Tibial nerve (tissue), 4 donors: ENCODE results near the gene CNGB1. TPM values are rescaled to one million over a fixed set of nuclear protein-coding genes. Genes with fewer than 3 reads are reported as not detected.

Experiments
- DNase-seq, 2 donors: peaks; one replicate each; pipeline ENCODE4 v3.0.0-alpha.2; 2019; ENCODE audit warnings: low spot score in 2 of 2
- H3K27ac ChIP-seq, 4 donors: fragments of 200-600 bp; sonication (generic) in 3 of 4; one replicate each; pipeline ENCODE4 v1.5.1; 2017 to 2019; ENCODE audit warnings: mild to moderate bottlenecking in 1 of 4
- H3K27me3 ChIP-seq, 2 donors: fragments of 200-600 bp; sonication (generic) in 1 of 2; one replicate each; pipeline versions ENCODE4 v1.5.1 to v1.6.0; 2017 to 2019
- H3K36me3 ChIP-seq, 3 donors: fragments of 200-600 bp; sonication (generic); one replicate each; pipeline ENCODE4 v1.5.1; 2018 to 2019
- H3K4me1 ChIP-seq, 4 donors: fragments of 200-600 bp; sonication (generic) in 3 of 4; one replicate each; pipeline ENCODE4 v1.5.1; 2017 to 2019
- H3K4me3 ChIP-seq, 4 donors: fragments of 200-600 bp; sonication (generic) in 3 of 4; one replicate each; pipeline ENCODE4 v1.5.1; 2017 to 2019; ENCODE audit warnings: mild to moderate bottlenecking in 1 of 4, moderate library complexity in 1 of 4
- H3K9me3 ChIP-seq, 4 donors: fragments of 200-600 bp; sonication (generic) in 3 of 4; one replicate each; pipeline ENCODE4 v1.5.1; 2017 to 2019
- EP300 ChIP-seq, 2 donors: sonication (generic); formaldehyde crosslinking; IDR thresholded peaks; one replicate each; pipeline ENCODE4 v1.6.1; 2017; ENCODE audit warnings: antibody characterized with exemption in 2 of 2, mild to moderate bottlenecking in 1 of 2
- POLR2A ChIP-seq, 2 donors: fragments of 450-650 bp; IDR thresholded peaks; one replicate each; pipeline ENCODE4 v1.6.1; 2017; ENCODE audit warnings: antibody characterized with exemption in 2 of 2, mild to moderate bottlenecking in 2 of 2, moderate library complexity in 2 of 2
- WGBS, 2 donors: methylation state at CpG; one replicate each; pipeline ENCODE4 v1.1.5; 2018; 5-methylcytosine and 5-hydroxymethylcytosine counted together
- total RNA-seq, 4 donors: library from RNA; depleted of rRNA; stranded (reverse); fragments of >200 nt; gene quantifications; one replicate each; pipeline ENCODE4 v1.1.0, GENCODE V29; 2016
- TF ChIP-seq, protein P1 (sequence below), 5 experiments: fragments of 200-600 bp in 3 of 5; fragments of 450-650 bp in 2 of 5; sonication (generic) in 3 of 5; IDR thresholded peaks; one replicate each; pipeline ENCODE4 v1.5.1; 2016 to 2019; ENCODE audit warnings: antibody characterized with exemption in 5 of 5, mild to moderate bottlenecking in 3 of 5, moderate library complexity in 2 of 5

The CNGB1 gene
- total RNA-seq, 4 donors from 2014 or later = not detected

DNA sequence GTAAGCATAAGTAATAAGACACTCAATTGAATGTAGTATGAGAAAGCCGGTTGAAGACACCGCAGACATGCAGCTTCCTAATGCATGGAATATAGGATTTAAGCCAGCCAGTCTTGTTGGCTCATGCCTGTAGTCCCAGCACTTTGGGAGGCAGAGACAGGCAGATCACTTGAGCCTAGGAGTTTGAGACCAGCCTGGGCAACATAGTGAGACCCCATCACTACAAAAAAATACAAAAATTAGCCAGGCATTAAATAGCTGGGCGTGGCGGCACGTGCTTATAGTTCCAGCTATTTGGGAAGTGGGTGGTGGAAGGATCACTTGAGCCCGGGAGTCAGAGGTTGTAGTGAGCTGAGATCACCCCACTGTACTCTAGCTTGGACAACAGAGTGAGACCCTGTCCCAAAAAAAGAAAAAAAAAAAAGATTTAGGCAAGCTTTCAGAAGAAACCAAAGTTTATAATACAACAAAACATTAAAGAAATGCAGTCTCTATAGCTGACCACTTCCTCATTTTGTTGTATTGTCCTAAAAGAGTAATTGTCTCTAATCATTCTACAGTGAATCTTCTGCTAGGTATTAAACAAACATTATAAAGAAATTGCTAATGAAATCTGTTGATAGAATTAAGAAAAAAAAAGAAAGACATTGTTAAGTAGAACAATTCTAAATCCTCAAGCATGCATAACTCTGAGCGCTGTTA, 100.0 kb downstream of the CNGB1 start:
- 73 to 77% methylated on average over 7 of the region's 7 CpGs for WGBS, 2 donors
- peaks cover 0 to 23% of the 10 kb centered on the region in 2 donors for H3K27me3 ChIP-seq
- H3K27ac ChIP-seq = peak overlapping the region in 1 of 4 donors; percentile 48
- TF ChIP-seq EP300 (IDR thresholded peaks at IDR 0.05) (no peak), POLR2A (IDR thresholded peaks at IDR 0.05) (no peak)
- TF ChIP-seq, protein P1, sequence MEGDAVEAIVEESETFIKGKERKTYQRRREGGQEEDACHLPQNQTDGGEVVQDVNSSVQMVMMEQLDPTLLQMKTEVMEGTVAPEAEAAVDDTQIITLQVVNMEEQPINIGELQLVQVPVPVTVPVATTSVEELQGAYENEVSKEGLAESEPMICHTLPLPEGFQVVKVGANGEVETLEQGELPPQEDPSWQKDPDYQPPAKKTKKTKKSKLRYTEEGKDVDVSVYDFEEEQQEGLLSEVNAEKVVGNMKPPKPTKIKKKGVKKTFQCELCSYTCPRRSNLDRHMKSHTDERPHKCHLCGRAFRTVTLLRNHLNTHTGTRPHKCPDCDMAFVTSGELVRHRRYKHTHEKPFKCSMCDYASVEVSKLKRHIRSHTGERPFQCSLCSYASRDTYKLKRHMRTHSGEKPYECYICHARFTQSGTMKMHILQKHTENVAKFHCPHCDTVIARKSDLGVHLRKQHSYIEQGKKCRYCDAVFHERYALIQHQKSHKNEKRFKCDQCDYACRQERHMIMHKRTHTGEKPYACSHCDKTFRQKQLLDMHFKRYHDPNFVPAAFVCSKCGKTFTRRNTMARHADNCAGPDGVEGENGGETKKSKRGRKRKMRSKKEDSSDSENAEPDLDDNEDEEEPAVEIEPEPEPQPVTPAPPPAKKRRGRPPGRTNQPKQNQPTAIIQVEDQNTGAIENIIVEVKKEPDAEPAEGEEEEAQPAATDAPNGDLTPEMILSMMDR (IDR thresholded peaks at IDR 0.05) = no peak
- H3K4me3 ChIP-seq = no peak overlapping the region
- H3K4me1 ChIP-seq = no peaks in the 10 kb centered on the region
- H3K9me3 ChIP-seq = no peaks in the 10 kb centered on the region
- no peaks in the 10 kb centered on the region for H3K36me3 ChIP-seq
- DNase-seq = no peak

DNA sequence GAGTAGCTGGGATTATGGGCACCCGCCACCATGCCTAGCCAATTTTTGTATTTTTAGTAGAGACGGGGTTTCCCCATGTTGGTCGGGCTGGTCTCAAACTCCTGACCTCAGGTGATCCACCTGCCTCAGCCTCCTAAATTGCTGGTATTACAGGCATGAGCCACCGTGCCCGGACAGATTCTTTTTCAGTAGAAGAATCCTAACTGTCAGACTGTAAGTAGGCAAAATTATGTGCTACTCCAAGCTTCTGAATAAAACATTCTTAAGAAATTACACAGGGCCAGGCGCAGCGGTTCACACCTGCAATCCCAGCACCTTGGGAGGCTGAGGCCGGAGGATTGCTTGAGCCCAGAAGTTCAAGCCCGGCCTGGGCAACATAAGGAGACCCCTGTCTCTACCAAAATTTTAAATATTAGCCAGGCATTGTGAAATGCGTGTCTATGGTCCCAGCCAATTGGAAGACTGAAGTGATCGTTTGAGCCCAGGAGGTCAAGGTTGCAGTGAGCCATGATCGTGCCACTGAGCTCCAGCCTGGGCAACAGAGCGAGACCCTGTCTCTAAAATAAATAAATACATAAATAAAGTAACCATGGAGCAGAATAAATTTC, 101.9 kb downstream of the CNGB1 start:
- TF ChIP-seq POLR2A (IDR thresholded peaks at IDR 0.05) = no peak
- TF ChIP-seq, protein P1 (IDR thresholded peaks at IDR 0.05) = no peak
- Histone ChIP-seq H3K9me3 (no peaks in the 10 kb centered on the region), H3K27me3 (peaks cover 0 to 18% of the 10 kb centered on the region in 2 donors), H3K27ac (no peak overlapping the region), H3K4me1 (no peaks in the 10 kb centered on the region), H3K4me3 (no peak overlapping the region), H3K36me3 (no peaks in the 10 kb centered on the region)
- DNase-seq = no peak
- 89 to 91% methylated on average over 13 of the region's 13 CpGs for WGBS, 2 donors

DNA sequence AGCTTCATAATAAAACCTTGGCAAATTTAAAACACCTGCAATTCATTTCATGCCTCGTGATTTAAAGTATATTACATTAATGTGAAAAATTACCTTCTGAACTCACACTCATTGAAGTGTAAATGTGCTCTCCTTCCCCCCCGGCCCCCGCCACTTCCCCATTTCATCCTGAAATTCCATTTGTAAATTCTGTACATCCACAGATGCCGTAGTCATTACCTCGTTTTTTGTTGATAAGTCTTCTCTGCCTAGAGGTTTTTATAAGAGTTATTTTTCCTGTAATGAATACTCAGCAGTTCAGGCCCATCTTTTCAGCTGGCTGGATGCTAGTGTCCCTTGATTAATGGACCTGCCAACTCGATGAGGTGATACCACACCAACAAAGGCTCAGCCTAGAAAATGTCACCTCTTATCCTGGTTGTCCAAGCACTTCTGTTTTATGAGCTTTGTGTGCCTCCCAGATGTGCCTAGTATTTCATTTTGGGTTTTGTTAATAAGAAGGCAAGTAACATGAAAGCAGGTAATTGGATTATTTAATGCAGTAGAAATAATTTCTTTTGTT, 103.8 kb downstream of the CNGB1 start:
- Histone ChIP-seq H3K36me3 (no peaks in the 10 kb centered on the region), H3K27ac (no peak overlapping the region), H3K9me3 (no peaks in the 10 kb centered on the region), H3K4me3 (no peak overlapping the region), H3K27me3 (no peaks in the 10 kb centered on the region), H3K4me1 (peaks cover 0 to 15% (median 0%) of the 10 kb centered on the region in 4 donors)
- TF ChIP-seq EP300 (IDR thresholded peaks at IDR 0.05) (no peak), POLR2A (IDR thresholded peaks at IDR 0.05) (no peak)
- TF ChIP-seq, protein P1 (IDR thresholded peaks at IDR 0.05) = no peak
- DNase-seq = no peak
- WGBS, 2 donors = 50 to 51% methylated on average over 6 of the region's 6 CpGs

DNA sequence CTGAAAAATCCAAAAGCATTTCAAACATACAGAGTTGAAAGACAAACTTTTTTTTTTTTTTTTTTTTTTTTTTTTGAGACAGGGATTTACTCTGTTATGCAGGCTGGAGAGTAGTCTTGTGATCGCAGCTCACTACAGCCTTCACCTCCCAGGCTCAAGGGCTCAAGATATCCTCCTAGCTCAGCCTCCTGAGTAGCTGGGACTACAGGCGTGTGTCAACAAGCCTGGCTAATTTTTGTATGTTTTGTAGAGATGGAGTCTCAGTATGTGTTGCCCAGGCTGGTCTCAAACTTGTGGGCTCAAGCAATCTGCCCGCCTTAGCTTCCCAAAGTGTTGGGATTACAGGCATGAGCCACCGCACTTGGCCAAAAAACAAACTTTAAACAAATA, 104.4 kb downstream of the CNGB1 start:
- Histone ChIP-seq H3K27ac (no peak overlapping the region), H3K4me3 (no peak overlapping the region), H3K27me3 (no peaks in the 10 kb centered on the region), H3K9me3 (no peaks in the 10 kb centered on the region), H3K36me3 (no peaks in the 10 kb centered on the region), H3K4me1 (peaks cover 0 to 15% (median 0%) of the 10 kb centered on the region in 4 donors)
- TF ChIP-seq EP300 (IDR thresholded peaks at IDR 0.05) = no peak
- TF ChIP-seq POLR2A (IDR thresholded peaks at IDR 0.05) = no peak
- TF ChIP-seq, protein P1 (IDR thresholded peaks at IDR 0.05) = no peak
- 79% methylated on average over 4 of the region's 4 CpGs for WGBS, 2 donors
- DNase-seq = no peak
